AG09309 (cell line): ENCODE measurements around the gene NKAIN2.
"Not testable (repeated sequence)": the region's sequence is repeated elsewhere in the genome, so short reads cannot be mapped to it uniquely, and the experiment has no call there.

ENCODE experiments used
- DNase-seq: peaks from one replicate; pipeline ENCODE4 v3.0.0-alpha.2; 2010; ENCODE audit warnings: low read depth
- H3K4me3 ChIP-seq: 2 replicates; pipeline ENCODE4 v1.5.1; 2011; ENCODE audit warnings: mild to moderate bottlenecking, low read depth, low read length, moderate library complexity; ENCODE audit not compliant: control insufficient read depth
- TF ChIP-seq, protein P1 (sequence below): IDR thresholded peaks from 2 replicates; pipeline ENCODE4 v1.5.1; 2011; ENCODE audit warnings: mild to moderate bottlenecking, low read depth, low read length, inconsistent platforms; ENCODE audit not compliant: insufficient read depth, control insufficient read depth; ENCODE audit errors: missing control alignments

The NKAIN2 gene

DNA sequence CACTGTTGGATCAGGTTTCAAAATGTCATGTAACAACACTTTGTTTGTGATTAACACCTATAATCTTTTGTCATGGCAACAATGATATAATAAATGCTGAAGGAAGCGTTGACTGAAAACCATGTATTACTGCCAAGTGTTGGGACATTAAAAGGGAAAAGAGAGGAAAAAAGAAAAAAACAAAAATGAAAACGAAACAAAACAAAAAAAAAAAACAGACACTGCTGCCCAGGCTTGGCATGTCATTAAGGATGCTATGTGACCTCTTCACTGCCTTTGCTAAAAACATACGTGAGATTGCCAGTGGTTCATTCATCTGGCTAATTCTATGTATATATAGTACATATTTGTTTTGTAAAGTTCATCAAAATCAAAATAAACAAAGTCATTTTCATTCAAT lies 641.9 kb downstream of the NKAIN2 start:
- TF ChIP-seq, protein P1, sequence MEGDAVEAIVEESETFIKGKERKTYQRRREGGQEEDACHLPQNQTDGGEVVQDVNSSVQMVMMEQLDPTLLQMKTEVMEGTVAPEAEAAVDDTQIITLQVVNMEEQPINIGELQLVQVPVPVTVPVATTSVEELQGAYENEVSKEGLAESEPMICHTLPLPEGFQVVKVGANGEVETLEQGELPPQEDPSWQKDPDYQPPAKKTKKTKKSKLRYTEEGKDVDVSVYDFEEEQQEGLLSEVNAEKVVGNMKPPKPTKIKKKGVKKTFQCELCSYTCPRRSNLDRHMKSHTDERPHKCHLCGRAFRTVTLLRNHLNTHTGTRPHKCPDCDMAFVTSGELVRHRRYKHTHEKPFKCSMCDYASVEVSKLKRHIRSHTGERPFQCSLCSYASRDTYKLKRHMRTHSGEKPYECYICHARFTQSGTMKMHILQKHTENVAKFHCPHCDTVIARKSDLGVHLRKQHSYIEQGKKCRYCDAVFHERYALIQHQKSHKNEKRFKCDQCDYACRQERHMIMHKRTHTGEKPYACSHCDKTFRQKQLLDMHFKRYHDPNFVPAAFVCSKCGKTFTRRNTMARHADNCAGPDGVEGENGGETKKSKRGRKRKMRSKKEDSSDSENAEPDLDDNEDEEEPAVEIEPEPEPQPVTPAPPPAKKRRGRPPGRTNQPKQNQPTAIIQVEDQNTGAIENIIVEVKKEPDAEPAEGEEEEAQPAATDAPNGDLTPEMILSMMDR, result no peak
- DNase-seq, result no peak
- H3K4me3 ChIP-seq, result no peak overlapping the region

DNA sequence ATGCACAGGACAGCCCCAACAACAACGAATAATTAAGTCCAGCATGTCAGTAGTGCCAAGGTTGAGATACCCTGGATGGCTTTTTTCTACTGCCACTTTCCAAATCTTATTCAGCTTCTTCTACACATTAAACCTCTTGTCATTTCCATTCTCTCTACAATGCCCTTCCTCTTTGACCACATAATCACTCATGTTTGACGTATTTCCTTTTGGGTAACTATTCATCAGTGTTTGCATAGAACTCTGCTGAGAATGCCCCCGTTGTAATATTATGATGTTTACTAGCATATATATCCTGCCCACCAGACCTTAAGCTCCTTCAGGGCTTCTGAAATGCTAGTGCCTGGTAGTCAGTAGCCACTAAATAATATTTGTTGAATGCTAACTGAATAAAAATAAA lies 643.3 kb downstream of the NKAIN2 start:
- DNase-seq, result no peak
- TF ChIP-seq, protein P1, result no peak
- H3K4me3 ChIP-seq, result no peak overlapping the region

DNA sequence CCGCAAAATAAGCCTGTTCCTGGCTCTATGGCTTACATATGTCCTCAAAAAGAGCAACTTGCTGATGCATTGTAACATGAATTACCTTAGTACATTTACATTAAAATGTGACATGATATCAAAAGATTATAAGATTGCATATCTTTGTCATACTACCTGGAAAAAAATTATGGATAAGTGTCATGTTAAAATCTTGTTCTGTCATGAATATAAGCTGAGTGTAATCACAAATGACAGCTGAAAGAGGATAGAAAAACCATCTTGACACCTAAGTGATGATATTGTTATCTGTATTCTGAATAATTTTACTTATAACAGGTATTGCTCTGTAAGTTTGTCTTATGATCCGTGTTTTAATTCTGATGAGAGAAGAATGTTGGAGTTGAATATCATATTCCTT lies 655.6 kb downstream of the NKAIN2 start:
- no peak overlapping the region for H3K4me3 ChIP-seq
- no peak for DNase-seq
- TF ChIP-seq, protein P1, result no peak

DNA sequence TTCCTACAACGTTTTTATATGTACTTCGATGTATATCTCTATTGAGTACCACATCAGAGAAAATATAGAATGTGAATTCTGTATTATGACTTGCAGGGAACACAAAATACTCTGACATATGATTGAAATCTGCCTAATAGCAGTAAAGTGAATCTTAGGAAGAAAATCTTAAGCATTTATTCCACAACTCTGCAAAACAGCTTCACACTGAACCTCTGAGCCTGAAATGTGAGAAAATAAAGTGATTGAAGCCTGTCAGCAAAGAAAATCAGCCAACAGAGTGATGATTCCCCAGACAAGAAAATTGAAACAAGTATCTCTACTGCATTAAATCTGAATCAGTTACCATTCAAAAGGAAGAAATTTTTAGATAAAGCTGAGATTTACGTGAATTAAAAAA lies 659.1 kb downstream of the NKAIN2 start:
- no peak for DNase-seq
- H3K4me3 ChIP-seq, result no peak overlapping the region
- TF ChIP-seq, protein P1, result no peak

DNA sequence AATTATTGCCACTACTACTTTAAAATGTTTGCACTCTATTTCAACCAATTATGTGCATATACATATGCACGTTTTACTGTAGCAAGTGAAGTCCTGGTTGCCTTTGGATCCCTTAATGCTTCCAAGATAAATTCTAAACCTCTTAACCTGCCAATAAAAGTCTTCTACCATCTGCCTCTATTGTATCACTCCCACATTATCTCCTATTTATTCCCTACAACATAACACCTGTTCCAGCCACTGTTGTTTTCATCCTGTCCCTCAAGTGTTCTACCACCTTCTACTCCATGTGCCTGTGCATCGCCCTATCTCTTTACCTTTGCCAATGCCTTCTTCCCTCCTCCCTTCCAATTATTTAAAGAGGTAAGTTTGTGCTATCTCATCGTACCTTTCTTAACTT lies 659.6 kb downstream of the NKAIN2 start:
- no peak for DNase-seq
- TF ChIP-seq, protein P1, result no peak
- no peak overlapping the region for H3K4me3 ChIP-seq

DNA sequence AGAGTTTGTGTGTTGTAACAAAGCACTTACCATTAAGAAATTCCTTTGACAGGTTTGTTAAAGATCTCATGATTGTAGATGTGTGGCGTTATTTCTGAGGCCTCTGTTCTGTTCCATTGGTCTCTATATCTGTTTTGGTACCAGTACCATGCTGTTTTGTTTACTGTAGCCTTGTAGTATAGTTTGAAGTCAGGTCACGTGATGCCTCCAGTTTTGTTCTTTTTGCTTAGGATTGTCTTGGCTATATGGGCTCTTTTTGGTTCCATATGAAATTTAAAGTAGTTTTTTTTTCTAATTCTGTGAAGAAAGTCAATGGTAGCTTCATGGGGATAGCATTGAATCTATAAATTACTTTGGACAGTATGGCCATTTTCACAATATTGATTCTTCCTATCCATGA lies 660.9 kb downstream of the NKAIN2 start:
- DNase-seq, H3K4me3 ChIP-seq: not testable (repeated sequence)

DNA sequence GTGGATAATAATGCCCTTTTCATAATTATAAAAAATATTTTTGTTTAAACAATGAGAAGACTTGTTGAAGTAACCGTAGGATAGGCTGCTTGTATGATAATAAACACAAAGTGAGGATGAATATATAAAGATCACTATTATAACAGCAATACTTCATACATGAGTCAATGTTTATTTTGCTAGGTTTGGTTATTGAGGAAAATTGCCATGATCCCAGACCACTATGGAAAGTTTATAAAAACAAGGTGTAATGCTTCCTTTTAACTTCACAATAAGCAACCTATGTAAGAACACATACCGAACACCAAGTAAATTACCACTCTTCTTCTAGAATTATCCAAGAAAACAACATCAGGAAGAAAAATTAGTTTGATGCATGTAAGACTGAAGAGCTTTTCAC lies 663.3 kb downstream of the NKAIN2 start:
- TF ChIP-seq, protein P1, result no peak
- H3K4me3 ChIP-seq, result no peak overlapping the region

DNA sequence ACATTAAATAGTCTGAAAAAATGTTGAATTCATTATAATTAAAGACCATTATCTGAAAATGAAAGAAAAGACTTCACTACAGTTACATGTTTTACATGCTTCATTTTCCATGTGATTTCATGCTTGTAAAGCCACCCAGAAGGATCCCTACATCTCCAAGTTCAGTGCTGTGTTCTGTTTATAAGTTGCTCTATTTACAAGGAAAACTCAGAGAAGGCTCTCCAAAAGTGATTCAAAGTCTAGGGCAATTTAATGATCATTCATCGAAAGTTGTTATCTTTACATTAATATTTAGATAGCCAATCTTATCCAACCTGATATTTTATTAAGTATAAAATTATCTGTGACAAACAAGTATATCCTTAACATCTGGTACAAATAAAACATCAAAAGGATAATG lies 663.7 kb downstream of the NKAIN2 start:
- TF ChIP-seq, protein P1, result no peak
- no peak for DNase-seq
- no peak overlapping the region for H3K4me3 ChIP-seq

More for the DNA sequence above, 663.3 kb downstream of the NKAIN2 start:
- DNase-seq, result no peak
